Coronary artery (tissue), 2 donors: Measurements from ENCODE around the gene ZNF431.
"Not testable (repeated sequence)": the region's sequence is repeated elsewhere in the genome, so short reads cannot be mapped to it uniquely, and the experiment has no call there.

Source experiments
- DNase-seq: peaks from one replicate; pipeline ENCODE4 v3.0.0-alpha.2; 2017; ENCODE audit warnings: low spot score
- H3K27ac ChIP-seq, 2 donors: fragments of 200-600 bp; sonication (generic); one replicate each; pipeline ENCODE4 v1.5.1; 2016 to 2019
- H3K4me3 ChIP-seq: fragments of 200-600 bp; sonication (generic); 2 replicates; pipeline ENCODE4 v1.5.1; 2016; ENCODE audit warnings: mild to moderate bottlenecking, moderate library complexity
- CTCF ChIP-seq: fragments of 200-600 bp; sonication (generic); IDR thresholded peaks from one replicate; pipeline ENCODE4 v1.5.1; 2019; ENCODE audit warnings: antibody characterized with exemption

ZNF431 gene

GRCh38 chr19:21128901-21129698, 12.7 kb upstream of the ZNF431 start:
- no peak for DNase-seq
- H3K27ac ChIP-seq, result no peak overlapping the region
- TF ChIP-seq CTCF, result no peak
- no peak overlapping the region for H3K4me3 ChIP-seq

- no peak overlapping the region for H3K4me3 ChIP-seq
- no peak for DNase-seq
- no peak for TF ChIP-seq CTCF
- no peak overlapping the region for H3K27ac ChIP-seq
These were observed 11.6 kb upstream of the ZNF431 start for GRCh38 chr19:21130097-21130775.

GRCh38 chr19:21133633-21134032, 8.2 kb upstream of the ZNF431 start:
- Histone ChIP-seq H3K27ac (no peak overlapping the region), H3K4me3 (no peak overlapping the region)
- no peak for TF ChIP-seq CTCF
- DNase-seq, result no peak

GRCh38 chr19:21134934-21135366, 6.9 kb upstream of the ZNF431 start:
- DNase-seq, result no peak
- TF ChIP-seq CTCF, result no peak
- H3K27ac ChIP-seq, result no peak overlapping the region
- no peak overlapping the region for H3K4me3 ChIP-seq

- Histone ChIP-seq H3K4me3 (no peak overlapping the region), H3K27ac (no peak overlapping the region)
- no peak for TF ChIP-seq CTCF
- DNase-seq, result no peak
These were observed 6.4 kb upstream of the ZNF431 start for GRCh38 chr19:21135433-21135832.

- H3K4me3 ChIP-seq, result no peak overlapping the region
- DNase-seq, result no peak
- no peak for TF ChIP-seq CTCF
- H3K27ac ChIP-seq, result no peak overlapping the region
These were observed 3.7 kb upstream of the ZNF431 start for GRCh38 chr19:21138130-21138529.

- H3K4me3 ChIP-seq, H3K27ac ChIP-seq, DNase-seq: not testable (repeated sequence)
These were observed 834 bp upstream of the ZNF431 start for GRCh38 chr19:21141006-21141405.
